Activated T-helper 1 cell treated with anti-CD3 and anti-CD28 coated beads, Interleukin-12 subunit alpha, Interleukin-12 subunit beta, Interleukin-2, Interleukin-4 antibody, amounts not matched to agents 30 ng/mL and 10 ng/mL and 1 ng/mL, durations not matched to agents 14 hours and 24 hours and 36 hours (primary cell): ENCODE measurements around the gene OTOG. TPM values are rescaled to one million over a fixed set of nuclear protein-coding genes. Genes with fewer than 3 reads are reported as not detected.
"Not testable (repeated sequence)": the region's sequence is repeated elsewhere in the genome, so short reads cannot be mapped to it uniquely, and the experiment has no call there.

Experiments used
- DNase-seq: peaks from one replicate; pipeline ENCODE4 v3.0.0; 2021; ENCODE audit warnings: low spot score
- H3K27ac Mint-ChIP-seq: one replicate; pipeline ENCODE4 v1.8.0; 2021; ENCODE audit warnings: mild to moderate bottlenecking, mixed read lengths
- H3K27me3 Mint-ChIP-seq: one replicate; pipeline ENCODE4 v1.8.0; 2022; ENCODE audit warnings: mild to moderate bottlenecking, moderate library complexity, mixed read lengths; ENCODE audit not compliant: insufficient read depth
- H3K36me3 Mint-ChIP-seq: one replicate; pipeline ENCODE4 v1.8.0; 2021; ENCODE audit warnings: low read depth, mixed read lengths
- H3K4me1 Mint-ChIP-seq: one replicate; pipeline ENCODE4 v1.8.0; 2021; ENCODE audit warnings: low read depth, mixed read lengths
- H3K4me3 Mint-ChIP-seq: one replicate; pipeline ENCODE4 v1.8.0; 2021; ENCODE audit warnings: mild to moderate bottlenecking, moderate library complexity, mixed read lengths
- H3K9me3 Mint-ChIP-seq: one replicate; pipeline ENCODE4 v1.8.0; 2021; ENCODE audit warnings: mixed read lengths
- intact Hi-C: fragments of 100-400 bp; cut with micrococcal nuclease; formaldehyde crosslinking; loops from one replicate; pipeline ENCODE4 v1.15.1; 2024
- total RNA-seq: library from RNA; stranded (reverse); gene quantifications from 2 replicates; pipeline ENCODE4 v1.2.3, GENCODE V29; 2022

The OTOG gene
- total RNA-seq, 1 donor from 2014 or later = not detected

GRCh38 chr11:17610085-17610894 is 63.2 kb downstream of the OTOG start:
- DNase-seq = no peak
- H3K4me3 Mint-ChIP-seq = no peak overlapping the region
- no peaks in the 10 kb centered on the region for H3K9me3 Mint-ChIP-seq
- intact Hi-C loops = no loop called here
- H3K27me3 Mint-ChIP-seq = peaks cover 5% of the 10 kb centered on the region
- no peaks in the 10 kb centered on the region for H3K4me1 Mint-ChIP-seq
- H3K27ac Mint-ChIP-seq = no peak overlapping the region
- H3K36me3 Mint-ChIP-seq = no peaks in the 10 kb centered on the region

- intact Hi-C loops = no loop called here
- Mint-ChIP-seq H3K4me3 (no peak overlapping the region), H3K4me1 (no peaks in the 10 kb centered on the region), H3K9me3 (no peaks in the 10 kb centered on the region), H3K27ac (no peak overlapping the region), H3K27me3 (peaks cover 3% of the 10 kb centered on the region), H3K36me3 (no peaks in the 10 kb centered on the region)
- no peak for DNase-seq
These were observed 64.0 kb downstream of the OTOG start for GRCh38 chr11:17611049-17611448.

- peaks cover 3% of the 10 kb centered on the region for H3K27me3 Mint-ChIP-seq
- no peak overlapping the region for H3K4me3 Mint-ChIP-seq
- no peaks in the 10 kb centered on the region for H3K9me3 Mint-ChIP-seq
- no peaks in the 10 kb centered on the region for H3K4me1 Mint-ChIP-seq
- no peak overlapping the region for H3K27ac Mint-ChIP-seq
- intact Hi-C loops = no loop called here
- DNase-seq = no peak
- no peaks in the 10 kb centered on the region for H3K36me3 Mint-ChIP-seq
These were observed 64.6 kb downstream of the OTOG start for GRCh38 chr11:17611503-17612220.

- intact Hi-C loops = no loop called here
- Mint-ChIP-seq H3K36me3 (no peaks in the 10 kb centered on the region), H3K4me1 (no peaks in the 10 kb centered on the region), H3K27ac (no peak overlapping the region), H3K4me3 (no peak overlapping the region), H3K9me3 (no peaks in the 10 kb centered on the region), H3K27me3 (peaks cover 3% of the 10 kb centered on the region)
- no peak for DNase-seq
These were observed 65.4 kb downstream of the OTOG start for GRCh38 chr11:17612221-17613188.

GRCh38 chr11:17613428-17613962 is 66.4 kb downstream of the OTOG start:
- no peaks in the 10 kb centered on the region for H3K36me3 Mint-ChIP-seq
- no peak overlapping the region for H3K27ac Mint-ChIP-seq
- DNase-seq = no peak
- H3K4me1 Mint-ChIP-seq = no peaks in the 10 kb centered on the region
- H3K27me3 Mint-ChIP-seq = peaks cover 3% of the 10 kb centered on the region
- intact Hi-C loops = no loop called here
- H3K9me3 Mint-ChIP-seq = no peaks in the 10 kb centered on the region
- H3K4me3 Mint-ChIP-seq = no peak overlapping the region

GRCh38 chr11:17613983-17614382 is 66.9 kb downstream of the OTOG start:
- intact Hi-C loops = no loop called here
- Mint-ChIP-seq H3K4me1 (no peaks in the 10 kb centered on the region), H3K4me3 (no peak overlapping the region), H3K9me3 (no peaks in the 10 kb centered on the region), H3K27me3 (peaks cover 3% of the 10 kb centered on the region), H3K36me3 (no peaks in the 10 kb centered on the region), H3K27ac (no peak overlapping the region)
- no peak for DNase-seq

GRCh38 chr11:17622711-17623110 is 75.7 kb downstream of the OTOG start:
- H3K27me3 Mint-ChIP-seq = peaks cover 15% of the 10 kb centered on the region
- H3K27ac Mint-ChIP-seq, H3K9me3 Mint-ChIP-seq: not testable (repeated sequence)

GRCh38 chr11:17629113-17629512 is 82.1 kb downstream of the OTOG start:
- Mint-ChIP-seq H3K4me3 (no peak overlapping the region), H3K36me3 (no peaks in the 10 kb centered on the region), H3K4me1 (no peaks in the 10 kb centered on the region), H3K27ac (no peak overlapping the region), H3K27me3 (peaks cover 14% of the 10 kb centered on the region), H3K9me3 (no peaks in the 10 kb centered on the region)
- intact Hi-C loops = no loop called here
- no peak for DNase-seq

More at GRCh38 chr11:17622711-17623110, 75.7 kb downstream of the OTOG start:
- H3K4me1 Mint-ChIP-seq, H3K36me3 Mint-ChIP-seq, intact Hi-C loops, H3K4me3 Mint-ChIP-seq, DNase-seq: not testable (repeated sequence)

GRCh38 chr11:17630936-17631335 is 83.9 kb downstream of the OTOG start:
- DNase-seq = no peak
- Mint-ChIP-seq H3K27me3 (peaks cover 12% of the 10 kb centered on the region), H3K4me1 (no peaks in the 10 kb centered on the region), H3K27ac (no peak overlapping the region), H3K4me3 (no peak overlapping the region), H3K9me3 (no peaks in the 10 kb centered on the region), H3K36me3 (no peaks in the 10 kb centered on the region)
- intact Hi-C loops = no loop called here

GRCh38 chr11:17631702-17632365 is 84.8 kb downstream of the OTOG start:
- Mint-ChIP-seq H3K9me3 (no peaks in the 10 kb centered on the region), H3K27ac (no peak overlapping the region), H3K36me3 (no peaks in the 10 kb centered on the region), H3K4me1 (no peaks in the 10 kb centered on the region), H3K4me3 (no peak overlapping the region), H3K27me3 (peaks cover 12% of the 10 kb centered on the region)
- DNase-seq = no peak
- intact Hi-C loops = no loop called here

- peaks cover 6% of the 10 kb centered on the region for H3K27me3 Mint-ChIP-seq
- intact Hi-C loops = no loop called here
- H3K27ac Mint-ChIP-seq = no peak overlapping the region
- no peak overlapping the region for H3K4me3 Mint-ChIP-seq
- no peak for DNase-seq
- H3K4me1 Mint-ChIP-seq = no peaks in the 10 kb centered on the region
- H3K36me3 Mint-ChIP-seq = no peaks in the 10 kb centered on the region
- H3K9me3 Mint-ChIP-seq = no peaks in the 10 kb centered on the region
These were observed 86.4 kb downstream of the OTOG start for GRCh38 chr11:17633279-17633986.
